GM18951 (cell line): ENCODE results near the gene P3H4.
"Not testable (repeated sequence)": the region's sequence is repeated elsewhere in the genome, so short reads cannot be mapped to it uniquely, and the experiment has no call there.

Experiments used
- POLR2A ChIP-seq: IDR thresholded peaks from 4 replicates; pipeline ENCODE4 v1.6.1; 2011; ENCODE audit warnings: mild to moderate bottlenecking; ENCODE audit not compliant: insufficient read length, insufficient read depth; ENCODE audit errors: extremely low read depth
- in situ Hi-C: fragments of 300-500 bp; cut with MboI; formaldehyde crosslinking; loops from one replicate; pipeline ENCODE4 v1.12.0; 2022; ENCODE audit warnings: low sequenced_read_pairs, mixed read lengths, inconsistent platforms; ENCODE audit not compliant: unreplicated experiment

The P3H4 gene

GRCh38 chr17:41811549-41812380 is at the start of gene P3H4:
Gene P3H4 (minus strand): TSS chr17:41811949. CDS start chr17:41811915, 34 bp downstream.
- in situ Hi-C loops, result no loop called here
- TF ChIP-seq POLR2A, result no peak

GRCh38 chr17:41860254-41860931 is 48.6 kb upstream of the P3H4 start:
- in situ Hi-C loops, result no loop called here
- TF ChIP-seq POLR2A, result no peak

- in situ Hi-C loops, result not testable (repeated sequence)
Measured at GRCh38 chr17:41851382-41851781, 39.6 kb upstream of the P3H4 start.

GRCh38 chr17:41849251-41849990 is 37.7 kb upstream of the P3H4 start:
- in situ Hi-C loops, result no loop called here
- TF ChIP-seq POLR2A, result no peak

GRCh38 chr17:41848788-41849187 is 37.0 kb upstream of the P3H4 start:
- no peak for TF ChIP-seq POLR2A
- in situ Hi-C loops, result no loop called here

GRCh38 chr17:41844971-41845370 is 33.2 kb upstream of the P3H4 start:
- in situ Hi-C loops, result no loop called here
- no peak for TF ChIP-seq POLR2A

- in situ Hi-C loops, result not testable (repeated sequence)
Measured at GRCh38 chr17:41840781-41841180, 29.0 kb upstream of the P3H4 start.

- in situ Hi-C loops, result not testable (repeated sequence)
Measured at GRCh38 chr17:41839448-41839847, 27.7 kb upstream of the P3H4 start.

GRCh38 chr17:41837761-41838538 is 26.2 kb upstream of the P3H4 start, which contains the start of gene KLHL10:
Gene KLHL10 (plus strand): TSS chr17:41837825. CDS start chr17:41837933, 108 bp downstream.
- in situ Hi-C loops, result no loop called here
- TF ChIP-seq POLR2A, result no peak

- TF ChIP-seq POLR2A, result no peak
- in situ Hi-C loops, result no loop called here
Measured at GRCh38 chr17:41836550-41837196, 24.9 kb upstream of the P3H4 start.

- in situ Hi-C loops, result no loop called here
- peak; percentile 59 for TF ChIP-seq POLR2A
Measured at GRCh38 chr17:41835800-41836549, 24.2 kb upstream of the P3H4 start, which contains the start of gene NT5C3B. Gene NT5C3B (minus strand): TSS chr17:41836232. CDS start chr17:41836193, 39 bp downstream.

GRCh38 chr17:41835214-41835799 is 23.6 kb upstream of the P3H4 start:
- no peak for TF ChIP-seq POLR2A
- in situ Hi-C loops, result no loop called here

GRCh38 chr17:41829961-41830360 is 18.2 kb upstream of the P3H4 start:
- in situ Hi-C loops, result not testable (repeated sequence)
